ENCODE results near the gene VAV2. TPM values are rescaled to one million over a fixed set of nuclear protein-coding genes. Genes with fewer than 3 reads are reported as not detected.
A peak's percentile ranks its signal among the peaks of the same experiment; 100 is the strongest.

The VAV2 gene
- polyA plus RNA-seq, 1 of the 3 experiments (the other 2 are of a cell fraction) = 14.9 TPM

GRCh38 chr9:133782157-133783130, 209.7 kb downstream of the VAV2 start:
- CTCF ChIA-PET = interaction anchor here (0.6 to 7.9 kb wide), 59 partner anchors 8 to 660 kb away, joined by 3 to 235 read pairs (median 4); partner anchors contain the start of genes BRD3OS and VAV2
- H2AFZ ChIP-seq (ENCODE audit: low read depth) = no peak overlapping the region
- no peak overlapping the region for H3K4me2 ChIP-seq
- TF ChIP-seq SIN3A (IDR thresholded peaks at IDR 0.05; ENCODE audit: borderline replicate concordance, low read depth, low read length) = no peak
- TF ChIP-seq RAD21 (IDR thresholded peaks at IDR 0.05; ENCODE audit: low read length) = peak; percentile 83
- TF ChIP-seq CTCF (IDR thresholded peaks at IDR 0.05) = peak; percentile 89
- peak; percentile 79 for TF ChIP-seq SMC3 (IDR thresholded peaks at IDR 0.05; ENCODE audit: low read depth, low read length)
- H3K79me2 ChIP-seq (ENCODE audit: insufficient read depth) = no peaks in the 10 kb centered on the region
- no peak overlapping the region; a peak in 1 of 4 replicates for H3K4me3 ChIP-seq (ENCODE audit: low read depth in 2 of 2, low read length in 1 of 2)
- no peaks in the 10 kb centered on the region for H3K9me2 ChIP-seq
- H3K27ac ChIP-seq (ENCODE audit: low read depth in 2 of 2, low read length in 1 of 2) = peak overlapping the region in 1 of 2 experiments; percentile 64; a peak in 2 of 4 replicates
- H3K4me1 ChIP-seq (ENCODE audit: control insufficient read depth in 1 of 2, insufficient read depth in 2 of 2, low read depth in 1 of 2, low read length in 1 of 2) = peaks cover 0 to 23% of the 10 kb centered on the region in 2 experiments; a peak in 1 of 4 replicates
- peaks cover 4% of the 10 kb centered on the region for H3F3A ChIP-seq (replicated peaks; ENCODE audit: insufficient read depth)
- no peaks in the 10 kb centered on the region for H3K9me3 ChIP-seq
- no peak overlapping the region for H3K9ac ChIP-seq
- H4K20me1 ChIP-seq (ENCODE audit: insufficient read depth) = no peaks in the 10 kb centered on the region
- WGBS (ENCODE audit: low lambda C conversion rate) = 54% methylated on average over 16 of the region's 16 CpGs
- H3K36me3 ChIP-seq (replicated peaks in 1 of 2; ENCODE audit: control insufficient read depth in 1 of 2, insufficient read depth in 2 of 2, low read length in 1 of 2) = peaks cover 0 to 42% of the 10 kb centered on the region in 2 experiments
- no peaks in the 10 kb centered on the region for H3K27me3 ChIP-seq (ENCODE audit: insufficient read depth)
- POLR2A ChIA-PET = interaction anchor here (0.8 to 1.0 kb wide), 2 partner anchors 9 to 18 kb away, joined by 3 read pairs; no protein-coding TSS in a partner anchor
- DNase-seq = peak; percentile 90

- WGBS (ENCODE audit: low lambda C conversion rate) = 89% methylated on average over 10 of the region's 10 CpGs
- no peaks in the 10 kb centered on the region for H3K9me2 ChIP-seq
- H3K27me3 ChIP-seq (ENCODE audit: insufficient read depth) = no peaks in the 10 kb centered on the region
- H3K79me2 ChIP-seq (ENCODE audit: insufficient read depth) = no peaks in the 10 kb centered on the region
- ChIA-PET CTCF (interaction anchor here (0.6 to 7.9 kb wide), 53 partner anchors 8 to 306 kb away, joined by 3 to 235 read pairs (median 4); partner anchors contain the start of genes BRD3OS and VAV2), POLR2A (interaction anchor here (1.0 kb wide), 1 partner anchor 8 kb away, joined by 3 read pairs; no protein-coding TSS in a partner anchor)
- peaks cover 4% of the 10 kb centered on the region for H3F3A ChIP-seq (replicated peaks; ENCODE audit: insufficient read depth)
- no peak overlapping the region for H3K4me3 ChIP-seq (ENCODE audit: low read depth in 2 of 2, low read length in 1 of 2)
- DNase-seq = no peak
- peaks cover 0 to 23% of the 10 kb centered on the region in 2 experiments; a peak in 1 of 4 replicates for H3K4me1 ChIP-seq (ENCODE audit: control insufficient read depth in 1 of 2, insufficient read depth in 2 of 2, low read depth in 1 of 2, low read length in 1 of 2)
- H3K27ac ChIP-seq (ENCODE audit: low read depth in 2 of 2, low read length in 1 of 2) = no peak overlapping the region
- H3K9me3 ChIP-seq = no peaks in the 10 kb centered on the region
- no peak overlapping the region for H2AFZ ChIP-seq (ENCODE audit: low read depth)
- no peak overlapping the region for H3K4me2 ChIP-seq
- no peaks in the 10 kb centered on the region for H4K20me1 ChIP-seq (ENCODE audit: insufficient read depth)
- H3K36me3 ChIP-seq (replicated peaks in 1 of 2; ENCODE audit: control insufficient read depth in 1 of 2, insufficient read depth in 2 of 2, low read length in 1 of 2) = peaks cover 0 to 47% of the 10 kb centered on the region in 2 experiments
- no peak overlapping the region for H3K9ac ChIP-seq
- TF ChIP-seq MEF2A (IDR thresholded peaks at IDR 0.05; ENCODE audit: borderline replicate concordance, low read depth) = no peak
Measured at GRCh38 chr9:133781828-133782135, 210.3 kb downstream of the VAV2 start.

All from SK-N-SH (cell line).